T-cell (primary cell): ENCODE data around the gene DOCK1. TPM values are rescaled to one million over a fixed set of nuclear protein-coding genes. Genes with fewer than 3 reads are reported as not detected.

ENCODE experiments used
- ATAC-seq, 4 experiments: fragments of 200-7000 bp in 3 of 4; fragments of 150-1000 bp in 1 of 4; cut with Tn5 transposase; replicated peaks in 1 of 4; 1 replicate in 3 of 4; 2 replicates in 1 of 4; pipeline ENCODE4 v1.10.0; 2021; ENCODE audit warnings: moderate library complexity in 3 of 4, mild to moderate bottlenecking in 2 of 4, moderate number of reproducible peaks in 1 of 4
- CTCF ChIA-PET, 2 donors: fragments of 300-600 bp; sonication (Branson Sonifier 250); formaldehyde crosslinking; loops; one replicate each; lab custom pipeline; 2022; ENCODE audit warnings: antibody characterized with exemption in 2 of 2; lab: Charles Lee
- POLR2A ChIA-PET, 2 donors: fragments of 300-600 bp; sonication (Branson Sonifier 250); formaldehyde crosslinking; loops; one replicate each; lab custom pipeline; 2022; ENCODE audit warnings: antibody characterized with exemption in 2 of 2; lab: Charles Lee
- DNase-seq, 35 experiments: peaks; one replicate each; pipeline versions ENCODE4 v3.0.0 to v3.0.0-alpha.2; 2013 to 2023
- H3K27ac ChIP-seq: one replicate; pipeline ENCODE4 v1.5.1; 2013; ENCODE audit warnings: low read length
- H3K27me3 ChIP-seq, 2 experiments: replicated peaks in 1 of 2; 1 replicate in 1 of 2; 2 replicates in 1 of 2; pipeline versions ENCODE4 v1.6.1 to v1.7.0; 2013; ENCODE audit warnings: low read length in 1 of 2, mixed read lengths in 1 of 2; ENCODE audit not compliant: control insufficient read depth in 2 of 2, insufficient read depth in 2 of 2; ENCODE audit errors: extremely low read depth in 1 of 2
- H3K36me3 ChIP-seq, 2 donors: 1 replicate in 1 of 2; 2 replicates in 1 of 2; pipeline versions ENCODE4 v1.6.1 to v1.7.0; 2013; ENCODE audit warnings: low read length in 1 of 2; ENCODE audit not compliant: control insufficient read depth in 2 of 2, insufficient read depth in 1 of 2; ENCODE audit errors: extremely low read depth in 1 of 2
- H3K4me1 ChIP-seq, 2 experiments: 1 replicate in 1 of 2; 2 replicates in 1 of 2; pipeline versions ENCODE4 v1.6.1 to v1.7.0; 2013; ENCODE audit warnings: low read length in 2 of 2, mixed read lengths in 1 of 2; ENCODE audit not compliant: insufficient read depth in 2 of 2, control insufficient read depth in 1 of 2; ENCODE audit errors: extremely low read depth in 1 of 2
- H3K4me3 ChIP-seq, 2 donors: 1 replicate in 1 of 2; 2 replicates in 1 of 2; pipeline versions ENCODE4 v1.5.1 to v1.7.0; 2013; ENCODE audit warnings: mild to moderate bottlenecking in 2 of 2, low read length in 1 of 2, moderate library complexity in 1 of 2; ENCODE audit not compliant: control insufficient read depth in 1 of 2; ENCODE audit errors: extremely low read depth in 1 of 2
- H3K9me3 ChIP-seq: 2 replicates; pipeline ENCODE4 v1.7.0; 2013
- H3K27ac Mint-ChIP-seq, 2 donors: one replicate each; pipeline ENCODE4 v1.8.0; 2020 to 2021; ENCODE audit warnings: mild to moderate bottlenecking in 2 of 2, mixed read lengths in 2 of 2
- H3K27me3 Mint-ChIP-seq, 2 donors: one replicate each; pipeline ENCODE4 v1.8.0; 2021 to 2022; ENCODE audit warnings: mixed read lengths in 2 of 2
- H3K36me3 Mint-ChIP-seq: one replicate; pipeline ENCODE4 v1.8.0; 2021; ENCODE audit warnings: mixed read lengths
- H3K4me1 Mint-ChIP-seq, 3 donors: one replicate each; pipeline ENCODE4 v1.8.0; 2020 to 2022; ENCODE audit warnings: mixed read lengths in 3 of 3, mild to moderate bottlenecking in 1 of 3
- H3K4me3 Mint-ChIP-seq, 3 donors: one replicate each; pipeline ENCODE4 v1.8.0; 2020 to 2022; ENCODE audit warnings: mild to moderate bottlenecking in 3 of 3, mixed read lengths in 3 of 3, moderate library complexity in 3 of 3
- H3K9me3 Mint-ChIP-seq, 3 donors: one replicate each; pipeline ENCODE4 v1.8.0; 2020 to 2022; ENCODE audit warnings: mixed read lengths in 3 of 3
- WGBS: methylation state at CpG from one replicate; pipeline ENCODE4 v1.1.5; 2013; ENCODE audit warnings: missing lambda C conversion rate; ENCODE audit not compliant: insufficient coverage; 5-methylcytosine and 5-hydroxymethylcytosine counted together
- total RNA-seq, 35 experiments: library from RNA in 6 of 35; stranded (reverse) in 6 of 35; fragments of 120-200 nt in 1 of 35; gene quantifications; one replicate each; pipeline versions ENCODE4 v1.2.1 to v1.2.4 and lab custom pipeline; 2013 to 2026

DOCK1 gene
- total RNA-seq, 5 donors from 2014 or later (not counting 1 experiment from before 2014, with no cell fraction given) = 0.18 to 0.53 (median 0.37) TPM

DNA sequence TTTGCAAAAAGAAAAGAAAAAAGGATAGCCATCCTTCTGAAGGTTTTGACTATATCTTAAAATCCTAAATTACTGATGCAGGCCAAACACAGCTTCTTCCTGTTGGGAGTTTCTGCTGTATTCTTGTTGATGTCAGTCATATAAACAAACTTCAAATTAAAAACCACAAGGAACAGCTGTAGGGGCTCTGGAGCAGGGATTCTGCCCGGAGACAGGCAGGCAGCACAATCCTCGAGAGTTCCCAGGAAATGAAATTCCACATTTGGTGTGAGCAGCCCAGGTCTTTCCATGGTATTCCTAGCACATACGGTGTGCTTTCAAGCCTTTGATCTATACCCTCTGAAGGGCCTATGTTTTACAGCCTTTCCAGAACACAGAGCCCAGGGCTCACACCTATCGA, 248.0 kb downstream of the DOCK1 start:
- POLR2A ChIA-PET = no interaction called here
- no peak for ATAC-seq
- Histone ChIP-seq H3K27ac (no peak overlapping the region), H3K4me1 (no peaks in the 10 kb centered on the region), H3K27me3 (no peaks in the 10 kb centered on the region), H3K4me3 (no peak overlapping the region), H3K9me3 (no peaks in the 10 kb centered on the region), H3K36me3 (no peaks in the 10 kb centered on the region)
- 87% methylated on average over 3 of the region's 4 CpGs for WGBS
- Mint-ChIP-seq H3K27ac (no peak overlapping the region), H3K27me3 (peaks cover 0 to 5% of the 10 kb centered on the region in 2 donors), H3K9me3 (peaks cover 0 to 4% (median 0%) of the 10 kb centered on the region in 3 donors), H3K4me3 (no peak overlapping the region), H3K36me3 (no peaks in the 10 kb centered on the region), H3K4me1 (no peaks in the 10 kb centered on the region)
- DNase-seq = no peak
- CTCF ChIA-PET = no interaction called here

DNA sequence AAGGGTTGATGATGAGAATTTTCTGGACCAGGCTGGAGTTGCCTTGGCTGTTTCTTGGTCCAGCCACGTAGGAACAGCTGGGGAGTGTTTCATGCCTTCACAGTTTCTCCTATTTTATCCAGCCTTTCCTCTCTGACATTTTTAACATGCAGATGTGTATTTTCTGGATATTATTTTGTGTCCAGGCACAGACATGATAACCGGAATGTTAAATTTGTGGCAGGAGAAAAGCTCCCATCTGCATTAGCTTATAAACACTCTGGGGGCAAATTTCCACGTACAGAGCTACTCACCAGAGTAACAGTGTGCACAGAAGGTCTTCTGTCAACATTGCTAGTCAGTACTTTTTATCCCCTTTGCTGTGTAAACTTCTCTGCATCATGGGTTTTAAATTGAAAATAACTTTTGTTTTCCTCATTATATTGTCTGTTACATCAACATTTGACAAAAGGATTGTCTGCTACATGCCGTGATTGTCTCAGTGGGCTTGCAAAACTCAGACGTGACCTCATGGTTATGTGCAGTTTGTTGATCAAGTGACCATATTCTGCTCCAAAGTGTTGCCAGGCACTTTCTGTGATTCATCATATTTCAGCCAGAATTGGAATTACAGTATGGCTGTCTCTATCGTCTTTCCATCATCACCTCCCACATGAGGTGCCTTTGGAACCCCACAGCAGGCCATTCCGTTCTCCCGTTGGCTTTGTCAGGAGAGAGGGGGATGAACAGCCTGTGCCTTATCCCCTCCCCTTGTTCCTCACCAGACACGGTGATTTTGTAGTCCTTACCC, 249.8 kb downstream of the DOCK1 start:
- peaks cover 0 to 5% of the 10 kb centered on the region in 2 donors for H3K27me3 Mint-ChIP-seq
- Histone ChIP-seq H3K27ac (no peak overlapping the region), H3K4me1 (no peaks in the 10 kb centered on the region), H3K27me3 (peaks cover 0 to 2% of the 10 kb centered on the region in 2 experiments), H3K36me3 (no peaks in the 10 kb centered on the region), H3K9me3 (no peaks in the 10 kb centered on the region), H3K4me3 (no peak overlapping the region)
- peaks cover 0 to 4% (median 0%) of the 10 kb centered on the region in 3 donors for H3K9me3 Mint-ChIP-seq
- 70% methylated on average over 4 of the region's 9 CpGs for WGBS
- H3K4me3 Mint-ChIP-seq = no peak overlapping the region
- DNase-seq = no peak
- H3K36me3 Mint-ChIP-seq = no peaks in the 10 kb centered on the region
- ATAC-seq = no peak
- CTCF ChIA-PET = no interaction called here
- H3K27ac Mint-ChIP-seq = no peak overlapping the region
- no peaks in the 10 kb centered on the region for H3K4me1 Mint-ChIP-seq
- POLR2A ChIA-PET = no interaction called here

DNA sequence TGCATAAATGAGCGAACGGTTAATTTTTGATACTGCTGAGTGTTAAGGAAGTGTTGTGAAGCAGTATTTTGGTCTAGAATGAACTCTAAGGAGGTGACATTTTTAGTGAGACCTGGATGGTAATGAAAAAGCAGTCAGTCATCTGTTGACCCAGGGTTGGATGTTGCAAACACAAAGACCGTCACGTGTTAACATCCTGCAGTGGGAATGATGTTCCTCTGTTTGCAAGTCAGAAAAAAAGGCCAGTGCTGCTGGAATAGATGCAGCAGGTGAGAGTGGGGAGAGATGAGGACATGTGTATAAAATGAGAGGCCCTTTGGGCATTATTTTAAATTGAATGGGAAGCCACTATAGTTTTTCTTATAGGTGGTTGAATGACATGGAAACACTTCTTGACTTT, 251.9 kb downstream of the DOCK1 start:
- 92% methylated on average over 2 of the region's 4 CpGs for WGBS
- no peaks in the 10 kb centered on the region for H3K9me3 ChIP-seq
- ChIA-PET POLR2A (no interaction called here), CTCF (no interaction called here)
- Mint-ChIP-seq H3K4me1 (no peaks in the 10 kb centered on the region), H3K36me3 (no peaks in the 10 kb centered on the region), H3K9me3 (peaks cover 0 to 4% (median 0%) of the 10 kb centered on the region in 3 donors), H3K4me3 (no peak overlapping the region), H3K27ac (no peak overlapping the region), H3K27me3 (peaks cover 2 to 8% of the 10 kb centered on the region in 2 donors)
- ATAC-seq = no peak
- H3K36me3 ChIP-seq = no peaks in the 10 kb centered on the region
- no peak for DNase-seq
- no peak overlapping the region for H3K27ac ChIP-seq
- no peaks in the 10 kb centered on the region for H3K4me1 ChIP-seq
- peaks cover 0 to 2% of the 10 kb centered on the region in 2 experiments for H3K27me3 ChIP-seq
- H3K4me3 ChIP-seq = no peak overlapping the region

DNA sequence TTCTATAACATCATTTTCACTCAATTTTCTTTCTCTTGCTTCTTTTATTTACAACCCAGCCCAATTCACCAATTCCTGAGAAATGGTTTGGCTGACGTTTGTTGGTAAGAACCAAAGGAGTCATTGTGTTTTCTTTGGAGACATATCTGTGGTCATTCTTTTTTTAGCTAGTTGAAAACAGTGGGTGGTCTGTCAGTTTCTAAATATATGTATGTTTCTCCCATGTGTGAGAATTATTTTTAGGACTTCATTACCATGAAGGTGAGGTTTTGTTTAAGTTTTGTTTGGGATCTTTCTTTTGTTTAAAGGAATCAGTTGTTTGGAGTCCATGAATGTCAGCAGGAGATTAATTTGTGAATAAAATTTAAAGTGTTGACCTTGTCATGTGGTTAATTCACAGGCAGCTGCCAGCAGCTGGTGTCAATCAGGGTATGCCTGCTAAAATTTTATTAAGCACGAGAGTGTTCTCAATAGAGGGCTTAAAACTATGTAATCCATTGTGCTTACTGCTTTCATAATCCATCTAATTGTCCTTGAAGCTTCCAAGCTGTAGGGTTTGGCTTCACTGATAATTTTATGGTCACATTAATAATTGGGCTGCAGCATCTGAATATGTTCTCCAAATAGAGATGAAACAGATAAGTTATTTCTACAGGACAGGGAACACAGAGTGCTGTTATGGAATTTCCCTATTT, 252.4 kb downstream of the DOCK1 start:
- Histone ChIP-seq H3K9me3 (no peaks in the 10 kb centered on the region), H3K36me3 (no peaks in the 10 kb centered on the region), H3K4me1 (no peaks in the 10 kb centered on the region), H3K27me3 (peaks cover 0 to 2% of the 10 kb centered on the region in 2 experiments), H3K27ac (no peak overlapping the region), H3K4me3 (no peak overlapping the region)
- peaks cover 2 to 8% of the 10 kb centered on the region in 2 donors for H3K27me3 Mint-ChIP-seq
- POLR2A ChIA-PET = no interaction called here
- H3K4me3 Mint-ChIP-seq = no peak overlapping the region
- H3K27ac Mint-ChIP-seq = no peak overlapping the region
- CTCF ChIA-PET = no interaction called here
- WGBS = no CpG with 5 or more reads among the region's 2 CpGs
- peaks cover 0 to 4% (median 0%) of the 10 kb centered on the region in 3 donors for H3K9me3 Mint-ChIP-seq
- H3K4me1 Mint-ChIP-seq = no peaks in the 10 kb centered on the region
- no peak for ATAC-seq
- no peak for DNase-seq
- H3K36me3 Mint-ChIP-seq = no peaks in the 10 kb centered on the region

DNA sequence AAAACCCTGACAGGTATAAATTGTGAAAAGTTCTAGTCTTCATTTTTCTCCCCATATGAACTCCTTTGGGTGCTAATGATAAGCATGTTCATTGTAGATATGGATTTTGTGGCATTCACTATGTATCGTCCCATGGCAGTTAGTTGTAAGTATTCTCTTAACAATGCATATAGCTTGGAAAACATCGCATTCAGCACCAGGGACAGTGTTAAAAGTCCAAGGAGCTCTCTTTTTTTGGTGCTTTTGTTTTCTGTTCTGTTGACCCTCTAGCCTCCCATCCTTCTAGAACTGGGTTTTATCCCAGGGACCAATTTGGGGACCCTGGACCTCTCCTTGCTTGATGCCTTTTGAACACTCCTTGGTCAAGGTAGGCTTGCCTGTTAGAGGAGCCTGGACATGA, 253.4 kb downstream of the DOCK1 start:
- Histone ChIP-seq H3K4me1 (no peaks in the 10 kb centered on the region), H3K36me3 (no peaks in the 10 kb centered on the region), H3K9me3 (no peaks in the 10 kb centered on the region), H3K4me3 (no peak overlapping the region), H3K27ac (no peak overlapping the region), H3K27me3 (peaks cover 0 to 5% of the 10 kb centered on the region in 2 experiments)
- Mint-ChIP-seq H3K27me3 (peaks cover 2 to 8% of the 10 kb centered on the region in 2 donors), H3K4me3 (no peak overlapping the region), H3K36me3 (no peaks in the 10 kb centered on the region), H3K4me1 (no peaks in the 10 kb centered on the region), H3K9me3 (peaks cover 0 to 4% (median 0%) of the 10 kb centered on the region in 3 donors), H3K27ac (no peak overlapping the region)
- DNase-seq (no peak), ATAC-seq (no peak)
- POLR2A ChIA-PET = interaction anchor here in 1 of 2 donors (0.6 kb wide), 1 partner anchor 26 kb away, joined by 8 read pairs; no protein-coding TSS in a partner anchor
- WGBS = 80% methylated on average over 1 of the region's 2 CpGs
- CTCF ChIA-PET = no interaction called here

DNA sequence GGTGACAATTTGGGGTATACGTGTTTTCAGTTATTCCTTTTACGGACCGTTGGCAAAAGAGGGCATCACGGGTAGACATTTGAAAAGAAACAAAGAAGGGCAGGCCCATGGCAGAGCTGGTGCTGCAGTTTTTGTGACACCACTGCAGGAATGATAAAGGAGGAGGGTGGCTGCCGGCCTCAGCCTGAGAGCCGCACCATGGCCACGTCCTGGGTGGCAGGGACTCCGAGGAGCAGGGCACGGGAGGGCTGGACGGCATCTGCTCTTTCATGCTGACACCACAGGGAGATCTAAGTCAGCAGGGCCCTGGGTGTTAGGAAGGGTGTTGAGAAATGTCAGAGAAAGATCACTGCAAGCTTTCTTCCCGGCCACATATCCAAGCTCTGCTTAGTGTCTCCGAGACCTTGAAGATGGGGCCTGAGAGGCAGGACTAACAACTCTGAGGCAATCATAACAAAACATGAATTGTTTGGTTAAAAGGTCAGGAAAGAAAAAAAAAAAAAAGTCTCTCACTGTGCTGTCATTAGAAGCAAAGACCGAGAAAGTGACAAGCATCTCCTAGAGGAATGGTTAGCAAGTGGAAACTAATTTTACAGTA, 254.5 kb downstream of the DOCK1 start:
- POLR2A ChIA-PET = no interaction called here
- no peaks in the 10 kb centered on the region for H3K36me3 ChIP-seq
- no peak for DNase-seq
- no peak overlapping the region for H3K27ac ChIP-seq
- CTCF ChIA-PET = no interaction called here
- ATAC-seq = no peak
- Mint-ChIP-seq H3K27ac (no peak overlapping the region), H3K9me3 (peaks cover 0 to 4% (median 0%) of the 10 kb centered on the region in 3 donors), H3K4me3 (no peak overlapping the region), H3K4me1 (no peaks in the 10 kb centered on the region), H3K27me3 (peaks cover 2 to 8% of the 10 kb centered on the region in 2 donors), H3K36me3 (no peaks in the 10 kb centered on the region)
- 90% methylated on average over 8 of the region's 13 CpGs for WGBS
- peaks cover 0 to 5% of the 10 kb centered on the region in 2 experiments for H3K27me3 ChIP-seq
- H3K4me3 ChIP-seq = no peak overlapping the region
- no peaks in the 10 kb centered on the region for H3K4me1 ChIP-seq
- H3K9me3 ChIP-seq = no peaks in the 10 kb centered on the region
